ENCODE measurements around the gene OR13G1.

OR13G1 gene

DNA sequence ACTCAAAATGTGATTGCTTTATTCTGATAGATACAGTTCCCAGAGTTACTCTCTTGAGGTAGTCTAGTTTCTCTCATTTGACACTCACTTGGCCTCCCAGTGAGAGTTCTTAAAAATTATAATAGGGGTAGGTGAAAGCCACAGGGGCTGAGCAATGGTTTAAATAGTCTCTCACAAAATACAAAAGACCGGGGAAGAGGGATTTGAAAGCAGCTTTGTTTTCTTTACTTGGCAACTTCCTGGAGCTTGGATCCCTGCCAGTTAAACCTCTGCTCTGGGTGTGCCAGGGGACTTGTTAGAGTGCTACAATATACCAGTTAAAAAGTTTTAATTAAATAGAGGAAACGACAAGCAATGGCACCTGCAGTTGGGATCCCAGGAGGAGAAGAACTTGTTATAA, 31.7 kb downstream of the OR13G1 start:
- Histone ChIP-seq H3K36me3 (ENCODE audit: control insufficient read depth in 2 of 2, insufficient read depth in 2 of 2, low read length in 2 of 2) (no peaks in the 10 kb centered on the region), H3K4me1 (ENCODE audit: control insufficient read depth, insufficient read depth, low read length) (no peaks in the 10 kb centered on the region), H3K27ac (ENCODE audit: low read length) (no peak overlapping the region), H3K9me3 (ENCODE audit: control insufficient read depth in 2 of 2, low read length in 2 of 2) (peaks cover 0 to 7% of the 10 kb centered on the region in 2 donors), H3K27me3 (ENCODE audit: control insufficient read depth in 1 of 2, insufficient read depth in 2 of 2, low read length in 2 of 2) (no peaks in the 10 kb centered on the region), H3K4me3 (ENCODE audit: low read length in 2 of 2) (no peak overlapping the region), H3K9ac (ENCODE audit: low read length in 2 of 2) (no peak overlapping the region)

DNA sequence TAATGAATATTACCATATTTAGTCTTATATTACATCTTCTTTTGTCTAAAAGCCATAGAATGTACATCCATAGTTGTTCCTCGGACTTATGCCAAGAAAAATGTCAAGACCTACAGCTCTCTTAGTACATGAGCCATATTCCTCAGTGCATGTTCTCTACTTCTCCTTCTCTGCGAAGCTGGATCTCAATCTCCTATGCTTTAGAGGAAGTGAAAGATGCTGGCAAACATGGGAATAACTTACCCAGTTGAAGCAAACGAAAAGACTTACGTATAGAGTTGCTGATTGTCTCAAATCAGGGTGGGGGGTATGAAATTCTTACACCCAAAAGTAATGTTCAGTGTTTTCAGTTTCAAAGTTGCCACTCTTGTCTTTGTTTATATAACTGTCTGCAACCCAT, 32.7 kb downstream of the OR13G1 start:
- no peak overlapping the region for H3K27ac ChIP-seq (ENCODE audit: low read length)
- H3K27me3 ChIP-seq (ENCODE audit: control insufficient read depth in 1 of 2, insufficient read depth in 2 of 2, low read length in 2 of 2) = no peaks in the 10 kb centered on the region
- no peak overlapping the region for H3K9ac ChIP-seq (ENCODE audit: low read length in 2 of 2)
- no peaks in the 10 kb centered on the region for H3K36me3 ChIP-seq (ENCODE audit: control insufficient read depth in 2 of 2, insufficient read depth in 2 of 2, low read length in 2 of 2)
- peaks cover 0 to 6% of the 10 kb centered on the region in 2 donors for H3K9me3 ChIP-seq (ENCODE audit: control insufficient read depth in 2 of 2, low read length in 2 of 2)
- no peak overlapping the region for H3K4me3 ChIP-seq (ENCODE audit: low read length in 2 of 2)
- H3K4me1 ChIP-seq (ENCODE audit: control insufficient read depth, insufficient read depth, low read length) = no peaks in the 10 kb centered on the region

DNA sequence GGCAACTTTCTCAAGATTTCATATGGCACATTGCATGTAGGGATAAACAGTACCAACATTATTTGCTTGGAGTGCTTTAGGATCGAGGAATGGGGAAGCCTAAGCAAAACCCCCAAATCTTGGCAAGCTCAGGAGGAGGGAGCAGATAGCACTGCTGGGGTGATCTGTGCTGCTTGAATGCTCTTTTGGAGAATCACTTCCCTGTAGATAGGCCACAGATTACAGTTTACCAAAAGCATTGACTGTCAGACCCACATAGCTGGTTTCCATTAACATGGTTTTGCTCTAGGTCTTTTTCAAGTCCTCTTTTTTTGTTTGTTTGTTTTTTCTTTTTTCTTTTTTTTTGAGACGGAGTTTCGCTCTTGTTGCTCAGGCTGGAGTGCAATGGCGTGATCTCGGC, 36.8 kb downstream of the OR13G1 start:
- Histone ChIP-seq H3K9ac (ENCODE audit: low read length in 2 of 2) (no peak overlapping the region), H3K27ac (ENCODE audit: low read length) (no peak overlapping the region), H3K9me3 (ENCODE audit: control insufficient read depth in 2 of 2, low read length in 2 of 2) (peaks cover 0 to 3% of the 10 kb centered on the region in 2 donors), H3K27me3 (ENCODE audit: control insufficient read depth in 1 of 2, insufficient read depth in 2 of 2, low read length in 2 of 2) (peaks cover 0 to 6% of the 10 kb centered on the region in 2 donors), H3K4me3 (ENCODE audit: low read length in 2 of 2) (no peak overlapping the region), H3K4me1 (ENCODE audit: control insufficient read depth, insufficient read depth, low read length) (no peaks in the 10 kb centered on the region), H3K36me3 (ENCODE audit: control insufficient read depth in 2 of 2, insufficient read depth in 2 of 2, low read length in 2 of 2) (no peaks in the 10 kb centered on the region)

DNA sequence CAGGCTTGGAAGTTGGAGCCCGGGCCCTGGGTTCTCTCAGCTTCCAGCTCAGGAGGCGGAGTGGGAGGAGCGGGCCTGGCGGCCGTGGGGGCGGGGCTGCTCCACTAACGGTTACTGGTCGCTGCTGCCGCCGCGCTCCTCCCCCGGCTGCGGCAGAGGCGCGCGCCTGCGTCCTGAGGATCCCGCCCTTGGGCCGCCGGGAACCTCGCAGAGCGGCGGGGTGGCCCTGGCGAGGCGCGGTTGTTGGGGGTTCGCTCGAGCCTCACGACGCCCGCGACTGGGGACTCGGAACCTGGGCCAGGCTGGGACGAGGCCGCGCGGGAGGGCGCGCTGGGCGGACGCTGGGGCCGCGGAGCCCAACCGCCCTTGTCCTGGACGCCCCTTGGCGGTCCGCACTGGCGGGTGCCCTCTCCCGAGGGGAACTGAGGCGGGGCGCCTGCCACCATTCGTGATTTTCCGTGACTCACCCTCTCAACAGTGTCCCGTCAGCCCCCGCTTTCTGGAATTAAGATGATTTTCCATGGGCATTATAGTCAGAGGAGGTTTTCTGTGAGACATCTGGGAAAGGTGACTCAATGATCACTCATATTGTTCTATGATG, 40.1 kb downstream of the OR13G1 start:
- Histone ChIP-seq H3K9ac (ENCODE audit: low read length in 2 of 2) (no peak overlapping the region), H3K4me3 (ENCODE audit: low read length in 2 of 2) (no peak overlapping the region), H3K9me3 (ENCODE audit: control insufficient read depth in 2 of 2, low read length in 2 of 2) (peaks cover 1 to 2% of the 10 kb centered on the region in 2 donors), H3K4me1 (ENCODE audit: control insufficient read depth, insufficient read depth, low read length) (no peaks in the 10 kb centered on the region), H3K27me3 (ENCODE audit: control insufficient read depth in 1 of 2, insufficient read depth in 2 of 2, low read length in 2 of 2) (peaks cover 0 to 6% of the 10 kb centered on the region in 2 donors), H3K27ac (ENCODE audit: low read length) (no peak overlapping the region), H3K36me3 (ENCODE audit: control insufficient read depth in 2 of 2, insufficient read depth in 2 of 2, low read length in 2 of 2) (no peaks in the 10 kb centered on the region)

DNA sequence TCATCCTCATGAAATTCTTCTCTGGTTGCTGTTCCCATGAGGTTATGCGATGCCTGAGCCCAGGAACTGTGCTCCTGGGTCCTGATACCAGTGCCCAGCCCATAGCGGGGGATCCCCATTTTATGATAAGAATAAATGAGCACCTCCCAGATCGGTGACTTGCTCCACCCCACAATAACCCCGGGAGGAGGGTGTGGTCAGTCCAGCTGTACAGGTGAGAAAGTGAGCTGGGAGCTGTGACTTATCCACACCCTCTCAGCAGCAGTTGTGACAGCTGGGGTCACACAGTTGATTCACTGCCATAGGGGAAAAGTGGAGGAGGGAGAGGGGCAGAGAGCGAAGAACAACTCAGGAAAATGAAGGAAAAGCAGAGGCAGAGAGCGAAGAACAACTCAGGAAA, 40.8 kb downstream of the OR13G1 start:
- Histone ChIP-seq H3K9ac (ENCODE audit: low read length in 2 of 2) (no peak overlapping the region), H3K4me3 (ENCODE audit: low read length in 2 of 2) (no peak overlapping the region), H3K9me3 (ENCODE audit: control insufficient read depth in 2 of 2, low read length in 2 of 2) (peaks cover 0 to 2% of the 10 kb centered on the region in 2 donors), H3K27me3 (ENCODE audit: control insufficient read depth in 1 of 2, insufficient read depth in 2 of 2, low read length in 2 of 2) (peaks cover 0 to 6% of the 10 kb centered on the region in 2 donors), H3K27ac (ENCODE audit: low read length) (no peak overlapping the region), H3K36me3 (ENCODE audit: control insufficient read depth in 2 of 2, insufficient read depth in 2 of 2, low read length in 2 of 2) (no peaks in the 10 kb centered on the region), H3K4me1 (ENCODE audit: control insufficient read depth, insufficient read depth, low read length) (no peaks in the 10 kb centered on the region)

DNA sequence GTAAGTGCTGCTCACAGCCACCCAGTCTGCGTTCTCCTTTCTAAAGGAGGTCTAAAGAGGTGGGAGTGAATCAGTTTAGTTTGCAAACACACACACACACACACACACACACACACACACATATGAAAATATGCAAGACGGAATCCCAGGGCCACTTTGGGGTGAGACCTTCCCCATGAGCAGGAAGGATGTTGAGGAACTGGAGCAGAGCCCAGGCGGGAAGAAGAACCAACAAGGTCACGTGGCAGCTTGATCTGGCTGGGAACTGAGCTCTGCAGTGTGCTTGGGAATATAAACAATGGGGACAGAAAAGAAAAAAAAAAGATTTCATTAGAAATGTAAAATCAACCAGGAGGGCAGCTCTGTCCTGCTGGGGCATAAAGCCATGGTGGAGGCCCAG, 41.5 kb downstream of the OR13G1 start:
- no peaks in the 10 kb centered on the region for H3K4me1 ChIP-seq (ENCODE audit: control insufficient read depth, insufficient read depth, low read length)
- no peaks in the 10 kb centered on the region for H3K36me3 ChIP-seq (ENCODE audit: control insufficient read depth in 2 of 2, insufficient read depth in 2 of 2, low read length in 2 of 2)
- H3K4me3 ChIP-seq (ENCODE audit: low read length in 2 of 2) = no peak overlapping the region
- H3K27me3 ChIP-seq (ENCODE audit: control insufficient read depth in 1 of 2, insufficient read depth in 2 of 2, low read length in 2 of 2) = peaks cover 0 to 6% of the 10 kb centered on the region in 2 donors
- H3K9ac ChIP-seq (ENCODE audit: low read length in 2 of 2) = no peak overlapping the region
- H3K27ac ChIP-seq (ENCODE audit: low read length) = no peak overlapping the region
- peaks cover 0 to 2% of the 10 kb centered on the region in 2 donors for H3K9me3 ChIP-seq (ENCODE audit: control insufficient read depth in 2 of 2, low read length in 2 of 2)

DNA sequence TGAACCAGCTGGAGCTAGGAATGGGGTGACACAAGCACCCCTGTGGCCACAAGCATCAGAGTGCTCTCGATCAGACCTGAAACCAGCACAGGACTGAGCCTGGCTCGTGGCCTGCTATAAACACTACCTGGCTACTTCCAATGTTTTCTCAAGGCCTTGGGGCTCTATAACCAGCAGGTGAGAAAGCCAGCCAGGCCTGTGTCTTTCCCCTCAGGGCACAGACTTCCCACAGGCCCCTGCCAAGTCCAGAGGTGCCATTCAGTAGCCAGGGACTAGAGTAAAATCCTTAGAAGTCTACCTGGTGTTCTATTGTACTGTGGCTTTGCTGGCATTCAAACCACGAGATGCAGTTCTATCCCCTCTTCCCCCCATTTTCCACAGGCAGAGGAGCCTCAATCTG, 51.6 kb downstream of the OR13G1 start:
- H3K27me3 ChIP-seq (ENCODE audit: control insufficient read depth in 1 of 2, insufficient read depth in 2 of 2, low read length in 2 of 2) = no peaks in the 10 kb centered on the region
- no peak overlapping the region for H3K27ac ChIP-seq (ENCODE audit: low read length)
- H3K9me3 ChIP-seq (ENCODE audit: control insufficient read depth in 2 of 2, low read length in 2 of 2) = no peaks in the 10 kb centered on the region
- no peak overlapping the region for H3K9ac ChIP-seq (ENCODE audit: low read length in 2 of 2)
- H3K4me3 ChIP-seq (ENCODE audit: low read length in 2 of 2) = no peak overlapping the region
- H3K4me1 ChIP-seq (ENCODE audit: control insufficient read depth, insufficient read depth, low read length) = no peaks in the 10 kb centered on the region
- no peaks in the 10 kb centered on the region for H3K36me3 ChIP-seq (ENCODE audit: control insufficient read depth in 2 of 2, insufficient read depth in 2 of 2, low read length in 2 of 2)
